ENCODE measurements around the gene FBN2.
"Not testable (repeated sequence)": the region's sequence is repeated elsewhere in the genome, so short reads cannot be mapped to it uniquely, and the experiment has no call there.

Gene FBN2

GRCh38 chr5:128321418-128321817 lies 216.6 kb downstream of the FBN2 start:
- not testable (repeated sequence) for H3K79me2 ChIP-seq (ENCODE audit: control insufficient read depth, insufficient read depth, low read length, unreplicated experiment); H3K4me1 ChIP-seq (ENCODE audit: control insufficient read depth, insufficient read depth, low read length, unreplicated experiment); H2AFZ ChIP-seq (ENCODE audit: low read length, unreplicated experiment); H3K4me3 ChIP-seq (ENCODE audit: low read depth, low read length); H3K27ac ChIP-seq (ENCODE audit: low read depth, low read length); H3K27me3 ChIP-seq (ENCODE audit: insufficient read depth, low read length); H3K36me3 ChIP-seq (ENCODE audit: insufficient read depth, low read length)

- Histone ChIP-seq H3K79me2 (ENCODE audit: control insufficient read depth, insufficient read depth, low read length, unreplicated experiment) (no peaks in the 10 kb centered on the region), H2AFZ (ENCODE audit: low read length, unreplicated experiment) (no peak overlapping the region), H3K27me3 (ENCODE audit: insufficient read depth, low read length) (no peaks in the 10 kb centered on the region), H3K36me3 (ENCODE audit: insufficient read depth, low read length) (no peaks in the 10 kb centered on the region), H3K27ac (ENCODE audit: low read depth, low read length) (no peak overlapping the region), H3K4me3 (ENCODE audit: low read depth, low read length) (no peak overlapping the region), H3K4me1 (ENCODE audit: control insufficient read depth, insufficient read depth, low read length, unreplicated experiment) (no peaks in the 10 kb centered on the region)
These were observed 219.4 kb downstream of the FBN2 start for GRCh38 chr5:128318691-128319090.

DNA sequence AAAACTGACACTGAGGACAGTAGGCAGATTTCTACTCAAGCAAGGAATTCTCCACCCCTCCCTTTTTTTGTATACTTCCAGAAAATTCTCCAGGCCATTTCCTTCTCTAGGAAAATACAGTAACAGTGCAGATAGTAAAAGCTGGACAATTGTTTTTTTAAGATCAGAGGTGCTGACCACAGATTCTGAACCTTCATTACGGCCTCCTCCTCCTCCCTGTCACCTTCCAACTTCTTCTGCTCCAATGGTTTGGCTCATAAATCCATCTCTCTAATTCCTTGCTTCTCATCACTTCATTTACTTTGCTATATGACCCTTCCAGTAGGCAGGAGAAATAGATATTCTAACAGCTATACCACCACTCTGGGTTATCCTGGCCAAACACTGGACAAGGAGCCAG lies 220.6 kb downstream of the FBN2 start:
- Histone ChIP-seq H3K4me3 (ENCODE audit: low read depth, low read length) (no peak overlapping the region), H3K4me1 (ENCODE audit: control insufficient read depth, insufficient read depth, low read length, unreplicated experiment) (no peaks in the 10 kb centered on the region), H3K27me3 (ENCODE audit: insufficient read depth, low read length) (no peaks in the 10 kb centered on the region), H3K79me2 (ENCODE audit: control insufficient read depth, insufficient read depth, low read length, unreplicated experiment) (no peaks in the 10 kb centered on the region), H3K27ac (ENCODE audit: low read depth, low read length) (no peak overlapping the region), H2AFZ (ENCODE audit: low read length, unreplicated experiment) (no peak overlapping the region), H3K36me3 (ENCODE audit: insufficient read depth, low read length) (no peaks in the 10 kb centered on the region)

DNA sequence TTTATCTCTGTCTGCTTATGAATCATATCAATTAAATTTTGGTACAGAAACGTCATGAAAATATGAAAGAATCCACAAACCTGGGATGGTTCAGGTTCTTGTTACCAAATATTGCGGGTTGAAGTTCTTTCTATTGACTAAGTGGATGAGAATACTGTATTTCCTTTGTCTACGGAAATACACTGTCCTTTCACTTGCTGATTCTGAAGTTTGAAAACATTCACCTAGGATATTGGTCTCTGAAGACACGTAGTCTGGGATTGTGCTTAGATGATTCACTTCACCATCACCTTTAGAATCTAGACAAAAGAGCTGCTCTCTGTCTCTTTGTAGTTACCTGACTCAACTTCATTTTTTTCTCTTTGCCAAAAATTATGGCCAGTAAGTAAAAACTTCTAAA lies 222.4 kb downstream of the FBN2 start:
- H3K4me1 ChIP-seq (ENCODE audit: control insufficient read depth, insufficient read depth, low read length, unreplicated experiment) = no peaks in the 10 kb centered on the region
- no peak overlapping the region for H3K4me3 ChIP-seq (ENCODE audit: low read depth, low read length)
- no peak overlapping the region for H2AFZ ChIP-seq (ENCODE audit: low read length, unreplicated experiment)
- H3K36me3 ChIP-seq (ENCODE audit: insufficient read depth, low read length) = no peaks in the 10 kb centered on the region
- no peaks in the 10 kb centered on the region for H3K79me2 ChIP-seq (ENCODE audit: control insufficient read depth, insufficient read depth, low read length, unreplicated experiment)
- no peaks in the 10 kb centered on the region for H3K27me3 ChIP-seq (ENCODE audit: insufficient read depth, low read length)
- H3K27ac ChIP-seq (ENCODE audit: low read depth, low read length) = no peak overlapping the region

DNA sequence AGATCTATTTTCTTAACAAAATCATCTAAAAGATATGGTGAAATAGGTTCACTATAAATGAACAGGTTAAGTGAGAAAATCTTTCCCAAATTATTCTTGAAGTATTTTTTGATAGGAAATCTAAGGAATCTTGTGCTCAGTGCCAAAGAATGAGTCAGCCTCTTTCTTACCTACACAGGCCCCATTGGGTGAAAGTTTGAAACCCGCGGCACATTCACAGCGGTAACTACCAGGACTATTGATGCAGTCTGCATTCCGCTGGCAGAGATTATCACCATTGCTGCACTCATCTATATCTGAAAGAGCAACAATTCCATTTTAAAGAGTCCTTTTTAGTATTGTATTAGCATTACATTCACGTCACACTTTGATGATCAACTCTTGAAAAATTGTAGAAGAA lies 232.7 kb downstream of the FBN2 start:
- H2AFZ ChIP-seq (ENCODE audit: low read length, unreplicated experiment) = no peak overlapping the region
- no peaks in the 10 kb centered on the region for H3K79me2 ChIP-seq (ENCODE audit: control insufficient read depth, insufficient read depth, low read length, unreplicated experiment)
- no peak overlapping the region for H3K4me3 ChIP-seq (ENCODE audit: low read depth, low read length)
- H3K36me3 ChIP-seq (ENCODE audit: insufficient read depth, low read length) = peaks cover 12% of the 10 kb centered on the region
- no peaks in the 10 kb centered on the region for H3K27me3 ChIP-seq (ENCODE audit: insufficient read depth, low read length)
- no peak overlapping the region for H3K27ac ChIP-seq (ENCODE audit: low read depth, low read length)
- H3K4me1 ChIP-seq (ENCODE audit: control insufficient read depth, insufficient read depth, low read length, unreplicated experiment) = peaks cover 4% of the 10 kb centered on the region

GRCh38 chr5:128304791-128305190 lies 233.3 kb downstream of the FBN2 start:
- Histone ChIP-seq H2AFZ (ENCODE audit: low read length, unreplicated experiment) (no peak overlapping the region), H3K27ac (ENCODE audit: low read depth, low read length) (no peak overlapping the region), H3K4me1 (ENCODE audit: control insufficient read depth, insufficient read depth, low read length, unreplicated experiment) (peaks cover 4% of the 10 kb centered on the region), H3K4me3 (ENCODE audit: low read depth, low read length) (no peak overlapping the region), H3K36me3 (ENCODE audit: insufficient read depth, low read length) (peaks cover 18% of the 10 kb centered on the region), H3K27me3 (ENCODE audit: insufficient read depth, low read length) (no peaks in the 10 kb centered on the region), H3K79me2 (ENCODE audit: control insufficient read depth, insufficient read depth, low read length, unreplicated experiment) (no peaks in the 10 kb centered on the region)

GRCh38 chr5:128304088-128304487 lies 234.0 kb downstream of the FBN2 start:
- Histone ChIP-seq H3K27ac (ENCODE audit: low read depth, low read length) (no peak overlapping the region), H3K36me3 (ENCODE audit: insufficient read depth, low read length) (peaks cover 18% of the 10 kb centered on the region), H3K27me3 (ENCODE audit: insufficient read depth, low read length) (no peaks in the 10 kb centered on the region), H3K79me2 (ENCODE audit: control insufficient read depth, insufficient read depth, low read length, unreplicated experiment) (no peaks in the 10 kb centered on the region), H3K4me1 (ENCODE audit: control insufficient read depth, insufficient read depth, low read length, unreplicated experiment) (peaks cover 4% of the 10 kb centered on the region), H3K4me3 (ENCODE audit: low read depth, low read length) (no peak overlapping the region), H2AFZ (ENCODE audit: low read length, unreplicated experiment) (no peak overlapping the region)

DNA sequence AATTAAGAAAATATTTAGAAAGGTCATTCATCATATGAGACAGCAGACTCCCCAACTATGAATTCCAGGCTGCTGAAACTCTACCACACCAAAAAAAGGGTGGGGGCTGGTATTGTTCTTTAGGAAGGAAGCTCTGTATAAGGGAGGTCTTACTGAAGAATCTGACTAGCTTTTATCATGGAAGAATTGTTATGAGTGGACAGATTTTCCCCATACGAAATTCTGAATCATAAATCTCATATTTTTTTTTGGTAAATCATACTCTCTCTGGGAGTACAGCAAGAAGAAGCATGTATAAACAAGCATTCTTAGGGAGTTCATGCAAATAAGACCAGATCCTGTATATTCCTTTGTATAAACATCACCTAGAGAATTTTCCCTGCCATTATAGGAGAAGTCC lies 234.5 kb downstream of the FBN2 start:
- Histone ChIP-seq H3K27ac (ENCODE audit: low read depth, low read length) (peak overlapping the region; percentile 25; the same call in 1 of the 2 replicates), H3K4me1 (ENCODE audit: control insufficient read depth, insufficient read depth, low read length, unreplicated experiment) (peaks cover 4% of the 10 kb centered on the region), H3K36me3 (ENCODE audit: insufficient read depth, low read length) (peaks cover 18% of the 10 kb centered on the region), H3K27me3 (ENCODE audit: insufficient read depth, low read length) (no peaks in the 10 kb centered on the region), H2AFZ (ENCODE audit: low read length, unreplicated experiment) (no peak overlapping the region), H3K4me3 (ENCODE audit: low read depth, low read length) (no peak overlapping the region), H3K79me2 (ENCODE audit: control insufficient read depth, insufficient read depth, low read length, unreplicated experiment) (no peaks in the 10 kb centered on the region)

DNA sequence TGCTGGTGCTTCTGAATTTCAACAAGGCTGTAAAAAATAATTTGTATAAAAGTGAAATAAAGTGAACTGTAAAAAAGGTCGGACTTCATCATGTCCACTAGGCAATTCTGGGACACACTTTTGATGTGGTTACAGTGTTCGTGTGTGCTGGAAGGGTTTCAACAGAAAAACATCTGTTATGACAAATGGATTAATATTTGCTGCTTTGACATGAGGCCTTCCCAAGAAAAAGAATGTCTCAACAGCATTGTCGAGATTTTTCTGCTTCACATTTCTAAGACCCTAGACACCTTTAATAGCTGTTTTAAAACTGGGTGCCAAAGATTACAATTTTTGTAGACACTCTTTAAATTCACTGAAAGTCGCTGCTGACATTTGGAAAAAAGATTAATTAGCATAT lies 237.9 kb downstream of the FBN2 start:
- Histone ChIP-seq H3K4me1 (ENCODE audit: control insufficient read depth, insufficient read depth, low read length, unreplicated experiment) (peaks cover 4% of the 10 kb centered on the region), H3K79me2 (ENCODE audit: control insufficient read depth, insufficient read depth, low read length, unreplicated experiment) (no peaks in the 10 kb centered on the region), H3K27me3 (ENCODE audit: insufficient read depth, low read length) (no peaks in the 10 kb centered on the region), H3K27ac (ENCODE audit: low read depth, low read length) (no peak overlapping the region), H2AFZ (ENCODE audit: low read length, unreplicated experiment) (no peak overlapping the region), H3K36me3 (ENCODE audit: insufficient read depth, low read length) (peaks cover 12% of the 10 kb centered on the region), H3K4me3 (ENCODE audit: low read depth, low read length) (no peak overlapping the region)

- H2AFZ ChIP-seq (ENCODE audit: low read length, unreplicated experiment) = no peak overlapping the region
- H3K36me3 ChIP-seq (ENCODE audit: insufficient read depth, low read length) = peaks cover 13% of the 10 kb centered on the region
- no peak overlapping the region for H3K27ac ChIP-seq (ENCODE audit: low read depth, low read length)
These were observed 247.7 kb downstream of the FBN2 start for GRCh38 chr5:128290152-128290858.

GRCh38 chr5:128287740-128288139 lies 250.3 kb downstream of the FBN2 start:
- H3K27me3 ChIP-seq (ENCODE audit: insufficient read depth, low read length) = no peaks in the 10 kb centered on the region
- H3K4me1 ChIP-seq (ENCODE audit: control insufficient read depth, insufficient read depth, low read length, unreplicated experiment) = peaks cover 3% of the 10 kb centered on the region
- peaks cover 13% of the 10 kb centered on the region for H3K36me3 ChIP-seq (ENCODE audit: insufficient read depth, low read length)
- H3K4me3 ChIP-seq (ENCODE audit: low read depth, low read length) = no peak overlapping the region
- H3K27ac ChIP-seq (ENCODE audit: low read depth, low read length) = no peak overlapping the region
- H3K79me2 ChIP-seq (ENCODE audit: control insufficient read depth, insufficient read depth, low read length, unreplicated experiment) = no peaks in the 10 kb centered on the region
- H2AFZ ChIP-seq (ENCODE audit: low read length, unreplicated experiment) = no peak overlapping the region

More at GRCh38 chr5:128290152-128290858, 247.7 kb downstream of the FBN2 start:
- Histone ChIP-seq H3K79me2 (ENCODE audit: control insufficient read depth, insufficient read depth, low read length, unreplicated experiment) (no peaks in the 10 kb centered on the region), H3K4me3 (ENCODE audit: low read depth, low read length) (no peak overlapping the region), H3K27me3 (ENCODE audit: insufficient read depth, low read length) (no peaks in the 10 kb centered on the region), H3K4me1 (ENCODE audit: control insufficient read depth, insufficient read depth, low read length, unreplicated experiment) (peaks cover 3% of the 10 kb centered on the region)
